HG03521 (cell line): ENCODE measurements around the gene TADA2A.
"Not testable (repeated sequence)": the region's sequence is repeated elsewhere in the genome, so short reads cannot be mapped to it uniquely, and the experiment has no call there.

Experiments
- ATAC-seq: cut with Tn5 transposase; IDR thresholded peaks from one replicate; pipeline ENCODE4 v1.9.1; 2021; ENCODE audit warnings: mild to moderate bottlenecking, moderate library complexity; ENCODE audit not compliant: unreplicated experiment

TADA2A gene

DNA sequence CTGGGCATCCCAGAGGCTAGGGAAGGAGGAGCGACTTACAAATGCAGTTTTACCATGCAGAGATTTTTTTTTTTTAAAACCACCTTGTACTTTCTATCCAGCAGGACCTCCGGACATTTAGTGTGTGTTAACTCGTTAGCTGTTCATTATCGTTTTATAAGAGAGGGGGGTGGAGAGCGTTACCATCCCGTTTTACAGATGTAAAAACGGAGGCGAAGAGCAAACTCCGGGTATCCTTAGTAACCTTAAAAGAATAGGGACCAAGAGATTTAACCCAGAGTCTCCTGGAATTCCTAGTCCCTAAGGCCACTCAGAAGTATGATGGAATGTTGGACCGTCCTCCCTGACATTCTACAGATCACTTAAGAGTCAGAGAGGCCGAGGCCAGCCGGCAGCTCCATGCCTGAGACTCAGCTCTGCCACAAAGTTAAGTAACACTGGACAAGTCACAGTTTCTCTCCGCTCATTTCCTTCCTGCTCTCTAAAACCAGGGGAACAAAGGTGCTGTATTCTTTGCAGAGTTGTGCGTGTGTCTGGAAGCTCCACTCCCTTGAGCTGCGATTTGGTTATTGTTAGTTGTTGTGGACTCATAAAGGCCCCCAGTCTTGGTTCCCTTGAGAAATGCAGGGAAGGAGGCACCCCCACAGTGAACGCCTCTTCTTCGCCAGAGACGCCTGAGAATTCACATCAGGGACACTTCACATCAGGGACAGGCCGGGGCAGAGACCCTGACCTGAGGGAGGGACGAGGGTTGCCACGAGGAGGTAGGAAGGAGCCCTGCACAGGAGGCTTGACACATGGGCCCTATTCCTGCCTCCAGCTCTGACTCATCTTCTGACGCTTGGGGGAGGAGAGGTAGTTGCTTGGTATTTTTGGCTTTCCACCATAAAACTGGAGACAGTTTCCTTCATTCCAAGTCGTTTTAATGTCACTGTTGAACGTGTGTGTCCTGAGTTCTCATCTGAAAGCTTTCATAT, 84.2 kb downstream of the TADA2A start:
- ATAC-seq, result no peak

DNA sequence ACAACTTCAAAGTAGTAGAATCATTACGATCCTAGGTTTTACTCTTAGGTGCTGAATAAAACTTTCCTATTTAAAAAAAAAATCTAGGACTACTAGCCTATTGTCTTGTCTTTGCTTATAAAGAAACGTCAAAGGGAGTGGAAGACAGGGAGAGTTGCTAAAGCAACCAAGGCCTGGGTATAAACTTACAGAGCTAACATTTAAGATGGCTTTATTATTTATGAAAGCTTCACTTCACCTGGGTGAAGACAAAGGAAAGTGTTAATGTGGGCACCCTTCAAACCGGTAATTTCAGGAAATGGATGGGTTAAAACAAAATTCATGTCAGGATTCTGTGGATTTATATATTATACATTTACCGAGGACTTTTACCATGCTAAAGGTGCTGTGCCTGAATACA, 85.5 kb downstream of the TADA2A start:
- no peak for ATAC-seq

DNA sequence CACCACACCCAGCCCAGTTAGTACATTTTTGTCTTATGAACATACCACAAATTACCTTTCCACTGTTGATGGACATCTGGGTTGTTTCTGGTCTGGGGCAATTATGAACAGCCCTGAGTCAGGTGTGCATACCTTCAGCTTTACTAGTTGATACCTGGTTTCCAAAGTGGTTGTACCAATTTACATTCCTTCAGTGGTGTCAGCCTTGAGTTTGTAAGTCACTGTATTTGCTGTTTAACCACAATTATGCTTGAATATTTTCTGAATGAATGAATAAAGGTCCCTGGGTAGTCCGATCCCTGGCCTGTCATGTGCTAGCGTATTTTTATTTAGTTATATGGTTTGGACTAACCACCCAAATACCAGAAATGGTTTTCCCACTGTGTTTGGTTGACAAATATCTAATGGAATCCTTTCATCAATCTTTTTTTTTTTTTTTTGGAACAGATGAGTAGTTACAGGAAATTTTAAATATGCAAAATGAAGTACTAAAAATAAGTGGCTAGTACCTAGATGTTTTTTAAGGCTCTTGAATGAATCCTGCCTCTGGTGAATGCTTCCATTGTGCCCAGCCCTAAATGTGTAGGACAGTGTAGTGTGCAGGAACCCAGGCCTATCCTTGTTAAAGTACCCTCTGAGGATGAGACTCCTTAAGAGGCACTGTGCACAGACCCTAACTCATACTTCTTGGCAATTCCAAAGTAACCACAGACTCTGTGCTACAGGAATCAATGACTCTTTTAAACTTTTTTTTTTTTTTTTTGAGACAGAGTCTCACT, 86.8 kb downstream of the TADA2A start:
- no peak for ATAC-seq

DNA sequence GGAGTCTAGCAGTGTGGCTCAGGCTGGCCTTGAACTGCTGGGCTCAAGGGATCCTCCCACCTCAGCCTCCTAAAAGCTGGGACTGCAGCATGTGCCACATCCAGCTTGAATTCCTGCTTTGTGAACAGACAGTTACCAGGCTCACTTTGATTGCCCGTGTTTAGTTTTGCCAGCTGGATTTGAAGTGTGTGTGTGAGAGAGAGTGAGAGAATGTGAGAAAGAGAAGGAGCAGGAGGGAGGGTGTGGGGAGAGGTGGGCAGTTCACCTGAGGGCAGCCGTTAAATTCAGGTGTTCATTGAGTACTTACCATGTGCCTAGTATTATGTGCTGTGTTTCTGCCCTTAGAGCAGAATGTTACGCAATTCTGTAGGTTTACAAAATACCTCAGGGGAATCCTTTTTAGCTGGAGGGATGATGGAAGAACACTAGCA, 87.7 kb downstream of the TADA2A start:
- ATAC-seq, result no peak

DNA sequence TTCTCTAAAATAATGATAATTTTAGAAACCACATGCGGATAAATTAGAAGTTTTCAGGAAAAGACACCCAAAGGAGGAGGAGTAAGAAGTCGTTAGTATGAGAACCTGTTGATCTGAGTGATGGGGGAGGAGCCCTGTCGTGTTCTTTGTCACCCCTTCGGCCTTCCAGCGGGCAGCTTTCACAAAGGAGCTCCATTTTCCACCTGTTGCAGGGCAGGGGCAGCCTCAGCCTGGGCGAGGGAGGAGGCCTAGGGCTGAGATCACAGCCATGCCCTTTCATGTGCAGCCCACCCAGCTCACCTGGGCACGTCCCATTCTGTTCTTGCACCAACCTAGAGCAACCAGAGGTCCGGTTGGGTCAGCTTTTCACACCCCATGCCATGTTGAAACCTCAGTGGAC, 88.3 kb downstream of the TADA2A start:
- no peak for ATAC-seq

DNA sequence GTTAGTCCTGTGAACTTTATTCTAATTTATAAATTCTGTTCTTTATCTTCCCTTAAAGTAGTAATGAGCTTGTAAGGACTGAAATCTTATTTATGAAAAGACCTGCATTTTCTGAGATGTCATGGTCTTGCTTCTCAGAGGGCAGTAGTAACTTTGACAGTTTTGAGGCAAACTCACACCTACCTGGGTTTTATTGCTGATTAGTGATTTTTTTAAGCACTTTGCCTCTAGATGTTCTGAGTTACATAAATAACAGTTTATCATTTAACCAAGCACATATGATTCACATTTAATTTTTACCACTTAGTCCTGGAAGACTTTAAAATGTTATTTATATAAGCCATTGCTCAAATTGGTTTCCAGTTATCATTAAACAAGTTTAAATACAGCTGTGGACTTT, 93.7 kb downstream of the TADA2A start:
- no peak for ATAC-seq

DNA sequence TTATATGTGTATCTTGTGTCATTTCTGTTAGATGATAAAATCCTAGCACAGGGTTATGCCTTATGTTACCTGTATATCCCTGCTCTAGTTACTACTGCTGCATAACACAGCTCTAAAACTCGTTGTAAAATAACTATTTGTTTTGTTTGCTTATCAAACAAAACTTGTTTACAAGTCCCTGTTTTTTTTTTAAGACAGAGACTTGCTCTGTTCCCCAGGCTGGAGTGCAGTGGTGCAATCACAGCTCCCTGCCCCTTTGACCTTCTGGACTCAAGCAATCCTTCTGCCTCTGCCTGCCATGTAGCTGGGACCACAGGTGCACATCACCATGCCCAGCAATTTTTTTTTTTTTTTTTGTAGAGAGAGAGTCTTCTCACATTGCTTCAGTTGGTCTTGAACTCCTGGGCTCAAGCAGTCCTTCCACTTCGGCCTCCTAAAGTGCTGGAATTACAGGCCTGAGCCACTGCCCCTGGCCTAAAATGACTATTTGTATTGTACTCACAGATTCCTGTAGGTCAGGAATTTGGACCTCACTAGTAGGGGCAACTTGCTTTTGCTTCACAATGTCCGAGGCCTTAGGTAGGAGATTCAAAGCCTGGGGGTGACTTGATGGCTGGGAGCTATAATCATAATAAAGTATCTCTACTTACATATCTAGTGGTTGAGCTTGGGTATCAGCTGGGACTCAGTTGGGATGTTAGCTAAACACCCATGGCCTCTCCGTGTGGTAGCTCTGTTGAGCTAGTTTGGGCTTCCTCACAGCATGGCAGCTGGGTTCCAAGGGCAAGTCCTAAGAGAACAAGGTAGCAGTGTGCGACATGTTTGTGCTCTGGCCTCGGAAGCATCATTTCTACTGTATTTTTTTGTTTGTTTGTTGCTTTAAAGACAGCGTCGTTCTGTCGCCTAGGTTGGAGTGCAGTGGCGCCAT, 95.6 kb downstream of the TADA2A start:
- no peak for ATAC-seq

DNA sequence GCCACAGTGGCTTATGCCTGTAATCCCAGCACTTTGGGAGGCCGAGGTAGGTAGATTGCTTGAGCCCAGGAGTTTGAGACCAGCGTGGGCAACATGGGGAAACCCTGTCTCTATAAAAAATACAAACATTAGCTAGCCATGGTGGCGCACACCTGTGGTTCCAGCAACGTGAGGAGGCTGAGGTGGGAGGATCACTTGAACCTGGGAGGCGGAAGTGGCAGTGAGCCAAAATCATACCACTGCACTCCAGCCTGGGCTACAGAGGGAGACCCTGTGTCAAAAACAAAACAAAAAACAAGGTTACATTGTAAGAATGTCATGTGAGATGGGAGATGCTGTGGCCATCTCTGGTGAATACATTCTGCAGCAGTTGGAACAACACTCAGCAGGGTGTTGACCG, 96.5 kb downstream of the TADA2A start:
- ATAC-seq, result no peak

DNA sequence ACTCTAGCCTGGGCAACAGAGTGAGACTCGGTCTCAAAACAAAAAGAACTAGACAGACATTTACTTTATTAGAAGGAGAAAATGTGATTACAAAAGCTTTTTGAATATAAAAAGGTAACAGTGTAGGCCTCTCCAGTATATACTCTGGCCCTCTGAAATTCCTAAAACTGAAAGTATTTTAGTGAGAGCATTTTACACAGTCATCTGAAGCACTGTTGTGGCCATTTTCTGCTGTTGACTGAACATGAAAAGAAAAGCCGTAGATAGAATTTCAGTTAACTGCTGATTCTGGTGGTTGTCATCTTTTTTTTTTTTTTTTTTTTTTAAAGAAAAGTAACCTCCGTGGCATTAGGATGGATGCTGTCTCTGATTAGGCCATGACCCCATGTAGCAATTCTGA, 98.6 kb downstream of the TADA2A start:
- no peak for ATAC-seq

DNA sequence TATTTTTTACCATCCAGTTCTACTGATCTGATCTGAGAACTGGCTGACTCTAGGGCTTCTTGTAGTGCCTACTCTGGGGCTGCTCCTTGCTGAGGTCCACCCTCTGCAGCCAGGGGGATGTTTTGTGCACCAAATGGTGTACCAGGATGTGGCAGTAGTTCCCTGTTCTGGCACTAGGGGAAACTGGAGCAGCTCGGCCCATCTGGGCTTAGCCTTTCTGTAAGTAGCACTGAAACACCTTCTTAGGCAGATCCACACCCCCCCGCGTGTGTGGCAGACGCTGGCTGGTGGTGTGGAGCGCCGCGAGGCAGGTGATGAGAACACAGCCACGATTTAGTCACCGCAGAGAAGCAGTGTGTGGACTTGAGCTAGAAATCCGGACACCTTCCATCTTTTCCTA, 100.0 kb downstream of the TADA2A start:
- ATAC-seq, result no peak

DNA sequence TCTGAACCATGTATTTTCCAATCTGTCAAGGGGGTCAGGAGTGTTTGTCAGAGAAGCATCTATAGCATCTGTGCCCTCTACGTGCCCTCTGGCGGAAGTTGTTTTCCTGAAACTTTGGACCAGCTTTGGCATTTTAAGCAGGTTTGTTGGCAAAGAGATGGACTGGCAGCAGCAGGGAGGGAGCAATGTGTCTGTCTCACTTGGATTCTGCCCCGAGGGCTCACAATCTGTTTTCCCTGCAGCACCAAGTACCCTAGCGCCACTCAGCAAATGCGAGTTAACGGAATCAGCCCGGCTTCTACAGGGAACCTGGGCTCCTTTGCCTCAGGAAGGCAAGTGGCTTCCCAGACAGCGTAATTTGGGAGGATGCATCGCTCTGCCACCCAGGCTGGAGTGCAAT, 100.4 kb downstream of the TADA2A start:
- ATAC-seq, result no peak

DNA sequence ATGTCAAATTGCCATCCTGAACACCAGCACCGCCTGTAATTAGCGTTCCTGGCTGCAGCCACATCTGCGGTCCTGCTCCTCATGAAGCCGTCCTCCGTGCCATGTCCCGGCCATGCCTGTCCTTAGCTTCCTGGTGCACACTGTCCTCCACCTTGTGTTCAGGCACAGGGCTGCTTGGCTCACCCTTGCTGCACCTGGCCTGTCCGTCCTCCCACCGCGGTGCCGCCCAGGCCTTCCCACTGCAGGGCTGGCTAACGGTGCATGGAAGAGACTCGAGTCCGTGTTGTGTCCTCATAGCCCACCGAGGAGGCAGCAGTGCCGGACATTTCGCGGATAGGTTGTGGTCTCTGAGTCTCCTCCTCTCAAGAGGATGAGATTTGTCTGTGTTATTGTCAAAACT, 103.4 kb downstream of the TADA2A start:
- no peak for ATAC-seq

DNA sequence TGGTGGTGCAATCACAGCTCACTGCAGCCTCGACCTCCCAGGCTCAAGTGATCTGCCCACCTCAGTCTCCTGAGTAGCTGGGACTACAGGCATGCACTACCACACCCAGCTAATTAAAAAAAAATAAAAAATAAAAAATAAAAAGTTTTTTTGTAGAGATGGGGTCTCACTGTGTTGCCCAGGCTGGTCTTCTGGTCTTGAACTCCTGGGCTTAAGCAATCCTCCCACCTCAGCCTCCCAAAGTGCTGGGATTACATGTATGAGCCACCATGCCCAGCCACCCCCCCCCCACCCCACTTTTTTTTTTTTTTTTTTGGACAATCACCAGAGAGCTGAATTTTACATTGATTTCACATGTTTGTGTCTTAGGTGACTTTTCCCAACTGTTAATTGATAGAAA, 105.0 kb downstream of the TADA2A start:
- not testable (repeated sequence) for ATAC-seq

DNA sequence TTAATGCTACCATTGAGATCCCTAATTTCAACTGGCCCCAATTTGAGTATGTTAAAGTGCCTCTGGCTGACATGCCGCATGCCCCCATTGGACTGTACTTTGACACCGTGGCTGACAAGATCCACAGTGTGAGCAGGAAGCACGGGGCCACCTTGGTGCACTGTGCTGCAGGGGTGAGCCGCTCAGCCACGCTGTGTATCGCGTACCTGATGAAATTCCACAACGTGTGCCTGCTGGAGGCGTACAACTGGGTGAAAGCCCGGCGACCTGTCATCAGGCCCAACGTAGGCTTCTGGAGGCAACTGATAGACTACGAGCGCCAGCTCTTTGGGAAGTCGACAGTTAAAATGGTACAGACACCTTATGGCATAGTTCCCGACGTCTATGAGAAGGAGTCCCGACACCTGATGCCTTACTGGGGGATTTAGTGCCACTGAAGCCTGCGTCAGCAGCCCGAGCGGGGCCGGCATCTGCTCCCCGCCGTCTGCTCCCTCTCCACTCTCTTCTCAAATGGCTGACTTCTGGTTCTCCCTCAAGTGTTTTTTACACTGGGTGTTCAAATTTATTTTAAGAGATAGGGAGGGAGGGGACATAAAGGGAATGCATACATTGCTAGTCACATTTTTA, 105.9 kb downstream of the TADA2A start:
- no peak for ATAC-seq

DNA sequence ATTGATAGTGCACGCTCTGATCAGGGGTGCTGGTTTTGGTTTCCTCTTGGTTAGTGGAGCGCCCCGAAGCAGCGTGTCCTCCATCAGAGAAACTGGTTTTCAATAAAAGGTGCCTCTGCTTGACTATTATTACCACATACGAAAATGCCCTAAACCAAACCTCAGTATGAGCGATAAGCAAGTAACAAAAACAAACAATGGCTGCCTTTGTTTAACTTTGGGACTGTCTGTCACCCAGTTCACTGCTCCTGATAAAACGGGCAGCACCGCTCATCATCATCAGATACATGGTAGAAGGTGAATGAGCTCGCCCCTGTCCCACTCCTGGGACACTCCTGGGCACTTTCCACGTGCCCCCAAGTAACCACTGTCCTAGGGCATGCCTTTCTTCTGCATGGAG, 107.0 kb downstream of the TADA2A start:
- ATAC-seq, result no peak

DNA sequence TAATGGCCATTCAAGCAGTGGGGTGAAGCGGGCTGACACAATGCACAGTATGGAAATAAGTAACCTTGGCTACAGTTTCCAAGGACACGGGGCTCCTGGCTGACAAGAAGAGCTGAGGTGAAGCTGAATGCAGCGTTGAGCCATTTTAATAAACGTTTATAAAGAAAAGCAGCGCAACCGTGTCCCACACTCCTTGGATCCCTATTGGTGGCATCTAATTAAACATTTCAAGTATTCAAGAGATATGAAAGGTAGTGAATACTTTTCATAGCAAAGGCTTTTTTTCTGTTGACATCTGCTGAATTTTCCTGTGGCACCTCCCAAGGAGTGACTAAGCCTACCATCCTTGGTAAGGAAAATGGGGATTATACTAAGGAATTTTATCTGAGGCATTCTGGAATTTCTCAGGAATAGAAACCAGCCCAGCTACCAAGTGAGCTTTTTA, 109.5 kb downstream of the TADA2A start:
- no peak for ATAC-seq

DNA sequence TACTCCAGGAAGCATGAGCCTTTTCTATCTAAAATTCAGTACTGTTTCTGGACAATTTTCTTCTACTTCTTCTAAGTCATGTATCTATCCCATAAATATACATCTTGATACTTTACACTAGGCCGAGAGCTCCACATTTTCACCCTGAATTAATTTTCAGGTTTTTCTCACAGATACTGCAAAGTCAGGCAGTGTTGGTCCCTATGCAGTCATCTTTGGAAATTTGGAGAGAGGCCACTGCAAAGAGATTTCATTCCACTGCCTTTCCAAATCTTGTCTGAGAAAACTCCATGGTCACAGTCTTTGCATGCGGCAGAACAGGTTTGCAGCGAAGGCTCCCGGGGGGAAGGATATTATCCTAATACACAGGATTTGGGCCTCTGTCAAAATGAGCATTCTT, 111.2 kb downstream of the TADA2A start:
- no peak for ATAC-seq

DNA sequence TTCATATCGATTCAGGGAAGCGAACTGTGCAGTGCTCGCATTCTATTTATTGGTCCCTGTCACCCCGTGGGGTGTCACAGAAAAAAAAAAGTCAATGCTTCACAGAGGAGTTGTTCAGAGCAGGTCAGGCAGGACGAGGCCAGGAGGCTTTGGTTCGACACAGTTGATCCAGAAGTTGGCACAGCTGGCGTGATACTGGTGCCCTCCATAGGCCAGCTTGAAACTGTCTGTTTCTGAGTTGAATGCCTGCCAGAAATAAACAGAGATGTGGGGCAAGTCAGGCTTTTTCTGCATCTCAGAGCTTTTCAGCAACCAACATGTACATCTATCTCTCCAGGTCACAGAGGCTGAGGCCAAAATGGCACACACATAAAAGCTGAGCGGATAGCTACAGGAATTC, 112.1 kb downstream of the TADA2A start:
- no peak for ATAC-seq

DNA sequence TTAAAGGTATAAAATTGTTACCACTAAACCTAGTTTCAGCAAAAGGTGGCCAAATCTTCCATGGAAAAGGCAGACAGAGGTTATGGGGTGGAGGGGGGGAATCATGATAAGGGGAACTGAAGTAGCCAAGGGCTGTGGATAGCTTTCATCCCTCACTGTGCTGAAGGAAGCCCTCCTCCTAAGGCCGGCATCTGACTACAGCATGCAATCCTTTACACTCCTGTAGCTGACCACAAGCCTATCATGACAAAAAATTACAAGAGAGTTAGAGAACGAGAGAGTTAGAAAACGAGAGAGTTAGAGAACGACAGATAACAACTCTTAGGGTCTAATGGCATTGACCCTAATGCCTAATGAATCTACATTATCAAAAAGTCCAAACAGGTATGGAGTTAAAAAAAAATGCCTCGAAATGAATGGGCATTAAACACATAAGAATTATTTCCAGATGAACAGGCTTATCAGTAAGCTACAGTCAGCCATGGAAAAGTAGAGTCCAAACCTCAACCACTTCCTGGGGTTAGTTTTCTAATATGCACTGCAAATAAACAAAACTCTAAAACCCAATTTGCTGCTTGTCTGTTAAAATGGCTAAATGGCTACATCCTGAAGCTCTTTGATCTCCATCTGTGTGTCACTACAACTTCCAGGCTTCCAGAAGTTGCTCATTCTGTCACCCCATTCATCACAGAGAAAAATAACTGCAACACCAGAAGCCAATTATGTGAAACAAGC, 112.7 kb downstream of the TADA2A start:
- ATAC-seq, result no peak

DNA sequence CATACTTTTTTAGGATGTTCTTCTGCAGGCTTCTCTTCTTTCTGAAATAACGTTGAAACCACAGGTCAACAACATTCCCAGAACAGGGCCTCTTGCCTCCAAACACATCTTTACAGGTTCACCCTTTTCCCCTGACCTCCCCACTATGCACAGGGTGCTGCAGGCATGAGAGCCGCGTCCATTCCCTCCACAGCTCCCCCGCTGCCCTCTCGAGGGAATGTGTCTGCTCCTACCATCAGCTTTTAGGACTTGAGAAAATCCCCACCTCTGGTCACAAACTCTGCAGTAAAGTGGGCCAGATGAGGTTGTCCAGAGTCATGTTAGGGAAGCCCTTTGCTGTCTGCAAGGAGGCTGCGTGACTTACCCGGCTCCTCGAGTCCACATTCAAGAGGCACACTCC, 113.5 kb downstream of the TADA2A start:
- ATAC-seq, result no peak
